Measurements from ENCODE around the gene BNC2. TPM values are rescaled to one million over a fixed set of nuclear protein-coding genes. Genes with fewer than 3 reads are reported as not detected.

Gene BNC2
- total RNA-seq, 2 donors from 2014 or later: not detected

GRCh38 chr9:16701347-16701746 is 169.1 kb downstream of the BNC2 start:
- no peak overlapping the region for H3K27ac Mint-ChIP-seq
- H3K27me3 Mint-ChIP-seq: no peaks in the 10 kb centered on the region
- H3K9me3 ChIP-seq (ENCODE audit: control insufficient read depth, low read length, poor library complexity, severe bottlenecking): no peaks in the 10 kb centered on the region
- ATAC-seq: no peak
- no peaks in the 10 kb centered on the region for H3K36me3 Mint-ChIP-seq (ENCODE audit: low read depth)
- H3K4me1 Mint-ChIP-seq: no peaks in the 10 kb centered on the region
- H3K4me3 Mint-ChIP-seq: no peak overlapping the region
- no peak for DNase-seq

- no peaks in the 10 kb centered on the region for H3K36me3 Mint-ChIP-seq (ENCODE audit: low read depth)
- H3K27me3 Mint-ChIP-seq: no peaks in the 10 kb centered on the region
Measured at GRCh38 chr9:16693616-16694015, 176.9 kb downstream of the BNC2 start.

GRCh38 chr9:16690628-16691027 is 179.8 kb downstream of the BNC2 start:
- ATAC-seq (no peak), DNase-seq (no peak)
- Mint-ChIP-seq H3K4me1 (no peaks in the 10 kb centered on the region), H3K27me3 (no peaks in the 10 kb centered on the region), H3K36me3 (ENCODE audit: low read depth) (no peaks in the 10 kb centered on the region), H3K27ac (no peak overlapping the region), H3K4me3 (no peak overlapping the region)
- H3K9me3 ChIP-seq (ENCODE audit: control insufficient read depth, low read length, poor library complexity, severe bottlenecking): no peaks in the 10 kb centered on the region

More at GRCh38 chr9:16693616-16694015, 176.9 kb downstream of the BNC2 start:
- no peaks in the 10 kb centered on the region for H3K9me3 ChIP-seq (ENCODE audit: control insufficient read depth, low read length, poor library complexity, severe bottlenecking)
- ATAC-seq: no peak
- Mint-ChIP-seq H3K4me1 (no peaks in the 10 kb centered on the region), H3K4me3 (no peak overlapping the region), H3K27ac (no peak overlapping the region)
- DNase-seq: no peak

- Mint-ChIP-seq H3K27ac (no peak overlapping the region), H3K36me3 (ENCODE audit: low read depth) (no peaks in the 10 kb centered on the region), H3K4me3 (no peak overlapping the region), H3K27me3 (no peaks in the 10 kb centered on the region), H3K4me1 (no peaks in the 10 kb centered on the region)
- ATAC-seq: no peak
- no peak for DNase-seq
- no peaks in the 10 kb centered on the region for H3K9me3 ChIP-seq (ENCODE audit: control insufficient read depth, low read length, poor library complexity, severe bottlenecking)
Measured at GRCh38 chr9:16690205-16690604, 180.3 kb downstream of the BNC2 start.

GRCh38 chr9:16689351-16689938 is 181.0 kb downstream of the BNC2 start:
- H3K27ac Mint-ChIP-seq: no peak overlapping the region
- ATAC-seq: no peak
- H3K9me3 ChIP-seq (ENCODE audit: control insufficient read depth, low read length, poor library complexity, severe bottlenecking): no peaks in the 10 kb centered on the region
- DNase-seq: no peak
- H3K4me1 Mint-ChIP-seq: no peaks in the 10 kb centered on the region
- H3K4me3 Mint-ChIP-seq: no peak overlapping the region
- H3K27me3 Mint-ChIP-seq: no peaks in the 10 kb centered on the region
- no peaks in the 10 kb centered on the region for H3K36me3 Mint-ChIP-seq (ENCODE audit: low read depth)

- Mint-ChIP-seq H3K27ac (no peak overlapping the region), H3K27me3 (no peaks in the 10 kb centered on the region), H3K4me3 (no peak overlapping the region), H3K4me1 (no peaks in the 10 kb centered on the region), H3K36me3 (ENCODE audit: low read depth) (no peaks in the 10 kb centered on the region)
- DNase-seq (no peak), ATAC-seq (no peak)
- no peaks in the 10 kb centered on the region for H3K9me3 ChIP-seq (ENCODE audit: control insufficient read depth, low read length, poor library complexity, severe bottlenecking)
Measured at GRCh38 chr9:16688814-16689213, 181.7 kb downstream of the BNC2 start.

GRCh38 chr9:16687678-16688369 is 182.6 kb downstream of the BNC2 start:
- Mint-ChIP-seq H3K36me3 (ENCODE audit: low read depth) (no peaks in the 10 kb centered on the region), H3K4me1 (no peaks in the 10 kb centered on the region), H3K4me3 (no peak overlapping the region), H3K27ac (no peak overlapping the region), H3K27me3 (no peaks in the 10 kb centered on the region)
- ATAC-seq (no peak), DNase-seq (no peak)
- no peaks in the 10 kb centered on the region for H3K9me3 ChIP-seq (ENCODE audit: control insufficient read depth, low read length, poor library complexity, severe bottlenecking)

- no peak overlapping the region for H3K4me3 Mint-ChIP-seq
Measured at GRCh38 chr9:16683326-16683725, 187.1 kb downstream of the BNC2 start.

GRCh38 chr9:16682273-16682672 is 188.2 kb downstream of the BNC2 start:
- ATAC-seq (no peak), DNase-seq (no peak)
- Mint-ChIP-seq H3K36me3 (ENCODE audit: low read depth) (no peaks in the 10 kb centered on the region), H3K27ac (no peak overlapping the region), H3K27me3 (no peaks in the 10 kb centered on the region), H3K4me3 (no peak overlapping the region), H3K4me1 (no peaks in the 10 kb centered on the region)
- no peaks in the 10 kb centered on the region for H3K9me3 ChIP-seq (ENCODE audit: control insufficient read depth, low read length, poor library complexity, severe bottlenecking)

More at GRCh38 chr9:16683326-16683725, 187.1 kb downstream of the BNC2 start:
- Mint-ChIP-seq H3K27ac (no peak overlapping the region), H3K4me1 (no peaks in the 10 kb centered on the region), H3K36me3 (ENCODE audit: low read depth) (no peaks in the 10 kb centered on the region), H3K27me3 (no peaks in the 10 kb centered on the region)
- no peak for ATAC-seq
- DNase-seq: no peak
- H3K9me3 ChIP-seq (ENCODE audit: control insufficient read depth, low read length, poor library complexity, severe bottlenecking): no peaks in the 10 kb centered on the region

GRCh38 chr9:16681652-16681987 is 188.8 kb downstream of the BNC2 start:
- no peak for ATAC-seq
- Mint-ChIP-seq H3K4me3 (no peak overlapping the region), H3K36me3 (ENCODE audit: low read depth) (no peaks in the 10 kb centered on the region), H3K27ac (no peak overlapping the region), H3K27me3 (no peaks in the 10 kb centered on the region), H3K4me1 (no peaks in the 10 kb centered on the region)
- no peak for DNase-seq
- H3K9me3 ChIP-seq (ENCODE audit: control insufficient read depth, low read length, poor library complexity, severe bottlenecking): no peaks in the 10 kb centered on the region

GRCh38 chr9:16680975-16681651 is 189.4 kb downstream of the BNC2 start:
- DNase-seq (no peak), ATAC-seq (no peak)
- Mint-ChIP-seq H3K27ac (no peak overlapping the region), H3K36me3 (ENCODE audit: low read depth) (no peaks in the 10 kb centered on the region), H3K27me3 (no peaks in the 10 kb centered on the region), H3K4me3 (no peak overlapping the region), H3K4me1 (no peaks in the 10 kb centered on the region)
- no peaks in the 10 kb centered on the region for H3K9me3 ChIP-seq (ENCODE audit: control insufficient read depth, low read length, poor library complexity, severe bottlenecking)

- Mint-ChIP-seq H3K27me3 (no peaks in the 10 kb centered on the region), H3K4me3 (no peak overlapping the region), H3K4me1 (no peaks in the 10 kb centered on the region), H3K27ac (no peak overlapping the region), H3K36me3 (ENCODE audit: low read depth) (no peaks in the 10 kb centered on the region)
- ATAC-seq (no peak), DNase-seq (no peak)
- no peaks in the 10 kb centered on the region for H3K9me3 ChIP-seq (ENCODE audit: control insufficient read depth, low read length, poor library complexity, severe bottlenecking)
Measured at GRCh38 chr9:16680541-16680940, 189.9 kb downstream of the BNC2 start.

- H3K9me3 ChIP-seq (ENCODE audit: control insufficient read depth, low read length, poor library complexity, severe bottlenecking): no peaks in the 10 kb centered on the region
- H3K27me3 Mint-ChIP-seq: no peaks in the 10 kb centered on the region
- H3K4me3 Mint-ChIP-seq: no peak overlapping the region
- no peak overlapping the region for H3K27ac Mint-ChIP-seq
- H3K4me1 Mint-ChIP-seq: no peaks in the 10 kb centered on the region
- ATAC-seq (no peak), DNase-seq (no peak)
- no peaks in the 10 kb centered on the region for H3K36me3 Mint-ChIP-seq (ENCODE audit: low read depth)
Measured at GRCh38 chr9:16679327-16679821, 191.1 kb downstream of the BNC2 start.

All from T-helper 17 cell (primary cell).